PC-3 (cell line): Measurements from ENCODE around the gene PTGDS. TPM values are rescaled to one million over a fixed set of nuclear protein-coding genes. Genes with fewer than 3 reads are reported as not detected.

ENCODE experiments used
- ATAC-seq: fragments of 200-7000 bp; cut with Tn5 transposase; 2 replicates; pipeline ENCODE4 v1.9.1; 2020; ENCODE audit warnings: mild to moderate bottlenecking, moderate library complexity
- BruUV-seq: library from RNA; stranded (reverse); fragments of 400-500 nt; replicated peaks from 2 replicates; lab custom pipeline; 2021; lab: Mats Ljungman, UMichigan
- CTCF ChIA-PET: fragments of 300-600 bp; sonication (Branson Sonifier 250); formaldehyde crosslinking; loops from one replicate; lab custom pipeline; 2022; ENCODE audit warnings: antibody characterized with exemption; lab: Charles Lee
- POLR2A ChIA-PET: fragments of 300-600 bp; sonication (Branson Sonifier 250); formaldehyde crosslinking; loops from one replicate; lab custom pipeline; 2022; ENCODE audit warnings: antibody characterized with exemption; ENCODE audit not compliant: unreplicated experiment; lab: Charles Lee
- DNase-seq: peaks from one replicate; pipeline ENCODE4 v3.0.0-alpha.2; 2015
- H2AFZ ChIP-seq: fragments of 300-600 bp; sonication (generic); 2 replicates; pipeline ENCODE4 v1.6.0; 2016; ENCODE audit warnings: antibody characterized with exemption, low read length
- H3F3A ChIP-seq: fragments of 300-600 bp; sonication (generic); one replicate; pipeline ENCODE4 v1.6.0; 2017; ENCODE audit warnings: antibody characterized with exemption, low read length, control low read depth, mild to moderate bottlenecking; ENCODE audit not compliant: unreplicated experiment
- H3K27ac ChIP-seq: fragments of 300-600 bp; sonication (generic); 2 replicates; pipeline ENCODE4 v1.5.1; 2016; ENCODE audit warnings: mild to moderate bottlenecking, low read length
- H3K27me3 ChIP-seq: fragments of 300-600 bp; sonication (generic); 2 replicates; pipeline ENCODE4 v1.6.1; 2016; ENCODE audit warnings: low read length, mixed read lengths
- H3K36me3 ChIP-seq: fragments of 300-600 bp; sonication (generic); 2 replicates; pipeline ENCODE4 v1.6.1; 2016; ENCODE audit warnings: low read depth, mixed run types, low read length, mixed read lengths
- H3K4me1 ChIP-seq: fragments of 300-600 bp; sonication (generic); 2 replicates; pipeline ENCODE4 v1.5.1; 2016; ENCODE audit warnings: low read length; ENCODE audit not compliant: insufficient read depth
- H3K4me2 ChIP-seq: fragments of 300-600 bp; sonication (generic); 2 replicates; pipeline ENCODE4 v1.6.0; 2016; ENCODE audit warnings: low read length
- H3K4me3 ChIP-seq: fragments of 300-600 bp; sonication (generic); 2 replicates; pipeline ENCODE4 v1.5.1; 2016; ENCODE audit warnings: mild to moderate bottlenecking, low read length, mixed read lengths
- H3K79me2 ChIP-seq: fragments of 300-600 bp; sonication (generic); 2 replicates; pipeline ENCODE4 v1.6.1; 2017; ENCODE audit warnings: low read length, mixed read lengths
- H3K9ac ChIP-seq: fragments of 300-600 bp; sonication (generic); 2 replicates; pipeline ENCODE4 v1.6.0; 2016; ENCODE audit warnings: mild to moderate bottlenecking, low read length
- H3K9me2 ChIP-seq: fragments of 300-600 bp; sonication (generic); replicated peaks from 2 replicates; pipeline ENCODE4 v1.6.1; 2016; ENCODE audit warnings: mixed run types, low read length, mixed read lengths
- H3K9me3 ChIP-seq: fragments of 300-600 bp; sonication (generic); 2 replicates; pipeline ENCODE4 v1.6.1; 2016; ENCODE audit warnings: low read length, mixed read lengths
- H4K20me1 ChIP-seq: fragments of 300-600 bp; sonication (generic); 2 replicates; pipeline ENCODE4 v1.6.1; 2016; ENCODE audit warnings: low read length, mixed read lengths
- EZH2 ChIP-seq: fragments of 300-600 bp; sonication (generic); IDR thresholded peaks from one replicate; pipeline ENCODE4 v1.6.1; 2017; ENCODE audit warnings: antibody characterized with exemption, mild to moderate bottlenecking, low read length; ENCODE audit not compliant: unreplicated experiment
- EZH2phosphoT487 ChIP-seq: fragments of 300-600 bp; sonication (generic); IDR thresholded peaks from 2 replicates; pipeline ENCODE4 v1.6.1; 2018; ENCODE audit warnings: mild to moderate bottlenecking, antibody characterized with exemption, low read length, borderline replicate concordance
- intact Hi-C: fragments of 100-400 bp; cut with micrococcal nuclease; formaldehyde crosslinking; loops from 2 replicates; pipeline ENCODE4 v1.9.0; 2023
- total RNA-seq: library from RNA; depleted of rRNA; stranded (reverse); fragments of >200 nt; gene quantifications from 2 replicates; pipeline ENCODE4 v1.2.3, GENCODE V29; 2014
- TF ChIP-seq, protein P1 (sequence below): fragments of 300-600 bp; sonication (generic); conservative IDR thresholded peaks from 2 replicates; pipeline ENCODE4 v1.5.1; 2017; ENCODE audit warnings: antibody characterized with exemption, low read depth, mild to moderate bottlenecking, low read length

The PTGDS gene
- total RNA-seq, 1 experiment from 2014 or later: not detected

DNA sequence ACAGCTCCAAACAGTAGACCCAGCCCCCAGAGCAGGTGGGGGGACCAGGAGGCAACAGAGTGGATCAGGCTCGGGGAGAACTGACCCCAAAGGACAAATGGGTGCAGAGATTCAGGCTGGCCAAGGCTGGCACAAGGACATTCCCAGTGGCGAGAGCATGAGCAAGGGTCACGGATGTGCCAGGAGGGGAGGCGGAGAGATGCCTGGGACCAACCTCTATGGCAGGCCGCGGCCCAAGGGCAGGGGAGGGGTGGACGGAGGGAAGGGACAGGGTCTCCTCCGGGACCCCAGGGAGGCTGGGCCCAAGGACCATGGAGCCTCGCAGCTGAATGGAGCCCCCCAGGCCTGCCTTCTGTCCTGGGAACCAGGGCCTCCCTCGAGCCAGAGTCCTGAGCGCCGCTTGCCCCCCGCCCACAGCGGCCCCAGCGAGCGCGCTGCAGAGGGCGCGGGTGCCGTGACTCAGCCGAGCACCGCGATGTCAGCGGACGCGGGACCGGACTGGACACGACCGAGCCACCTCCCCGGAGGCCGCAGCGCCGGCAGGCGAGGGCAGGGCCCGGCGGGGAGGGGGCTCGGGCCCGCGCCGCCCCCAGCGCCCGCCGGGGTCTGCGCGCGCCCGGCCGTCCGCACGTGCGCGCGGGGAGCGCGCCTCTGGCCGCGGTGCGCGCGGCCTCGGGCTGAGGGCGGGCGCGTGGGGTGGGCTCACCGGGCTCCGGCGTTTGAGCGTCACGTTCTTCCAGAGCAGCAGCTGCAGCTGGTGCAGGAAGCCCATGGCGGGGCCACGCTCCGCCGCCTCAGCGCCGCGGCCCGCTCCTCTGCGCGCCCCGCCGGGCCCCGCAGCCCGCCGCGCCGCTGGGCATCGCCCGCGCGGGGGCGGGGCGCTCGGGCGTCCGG lies 50.3 kb downstream of the PTGDS start, which contains the start of gene ABCA2:
TSS of gene ABCA2 (minus strand) at position 869 of the 894 bp plus-strand sequence. CDS start at position 772, 97 bp downstream.
- peaks cover 13% of the 10 kb centered on the region; the same call in 1 of the 2 replicates for H3K4me1 ChIP-seq
- no peaks in the 10 kb centered on the region for H3F3A ChIP-seq
- TF ChIP-seq EZH2: no peak
- TF ChIP-seq EZH2phosphoT487: no peak
- TF ChIP-seq, protein P1, sequence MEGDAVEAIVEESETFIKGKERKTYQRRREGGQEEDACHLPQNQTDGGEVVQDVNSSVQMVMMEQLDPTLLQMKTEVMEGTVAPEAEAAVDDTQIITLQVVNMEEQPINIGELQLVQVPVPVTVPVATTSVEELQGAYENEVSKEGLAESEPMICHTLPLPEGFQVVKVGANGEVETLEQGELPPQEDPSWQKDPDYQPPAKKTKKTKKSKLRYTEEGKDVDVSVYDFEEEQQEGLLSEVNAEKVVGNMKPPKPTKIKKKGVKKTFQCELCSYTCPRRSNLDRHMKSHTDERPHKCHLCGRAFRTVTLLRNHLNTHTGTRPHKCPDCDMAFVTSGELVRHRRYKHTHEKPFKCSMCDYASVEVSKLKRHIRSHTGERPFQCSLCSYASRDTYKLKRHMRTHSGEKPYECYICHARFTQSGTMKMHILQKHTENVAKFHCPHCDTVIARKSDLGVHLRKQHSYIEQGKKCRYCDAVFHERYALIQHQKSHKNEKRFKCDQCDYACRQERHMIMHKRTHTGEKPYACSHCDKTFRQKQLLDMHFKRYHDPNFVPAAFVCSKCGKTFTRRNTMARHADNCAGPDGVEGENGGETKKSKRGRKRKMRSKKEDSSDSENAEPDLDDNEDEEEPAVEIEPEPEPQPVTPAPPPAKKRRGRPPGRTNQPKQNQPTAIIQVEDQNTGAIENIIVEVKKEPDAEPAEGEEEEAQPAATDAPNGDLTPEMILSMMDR: no peak
- intact Hi-C loops: loop anchor here (5.0 kb wide), 1 partner anchor 125 kb away; no protein-coding TSS in a partner anchor
- no TSS peak for BruUV-seq
- peaks cover 12% of the 10 kb centered on the region; the same call in 1 of the 2 replicates for H3K79me2 ChIP-seq
- H3K9ac ChIP-seq: 0 out of 2 replicates have a peak within 1 kb of the TSS, but pooled peaks have one; percentile 25
- H3K27me3 ChIP-seq: no peaks in the 10 kb centered on the region
- no peak within 1 kb of the TSS for H3K27ac ChIP-seq
- ATAC-seq: peak; percentile 27
- ChIA-PET CTCF (no interaction called here), POLR2A (no interaction called here)
- H3K4me2 ChIP-seq: peak within 1 kb of the TSS; percentile 97
- H4K20me1 ChIP-seq: no peaks in the 10 kb centered on the region
- peak within 1 kb of the TSS; percentile 95 for H2AFZ ChIP-seq
- no peaks in the 10 kb centered on the region for H3K9me2 ChIP-seq
- H3K36me3 ChIP-seq: no peaks in the 10 kb centered on the region
- peak; percentile 23 for DNase-seq
- peak within 1 kb of the TSS; percentile 68 for H3K4me3 ChIP-seq
- no peaks in the 10 kb centered on the region for H3K9me3 ChIP-seq

DNA sequence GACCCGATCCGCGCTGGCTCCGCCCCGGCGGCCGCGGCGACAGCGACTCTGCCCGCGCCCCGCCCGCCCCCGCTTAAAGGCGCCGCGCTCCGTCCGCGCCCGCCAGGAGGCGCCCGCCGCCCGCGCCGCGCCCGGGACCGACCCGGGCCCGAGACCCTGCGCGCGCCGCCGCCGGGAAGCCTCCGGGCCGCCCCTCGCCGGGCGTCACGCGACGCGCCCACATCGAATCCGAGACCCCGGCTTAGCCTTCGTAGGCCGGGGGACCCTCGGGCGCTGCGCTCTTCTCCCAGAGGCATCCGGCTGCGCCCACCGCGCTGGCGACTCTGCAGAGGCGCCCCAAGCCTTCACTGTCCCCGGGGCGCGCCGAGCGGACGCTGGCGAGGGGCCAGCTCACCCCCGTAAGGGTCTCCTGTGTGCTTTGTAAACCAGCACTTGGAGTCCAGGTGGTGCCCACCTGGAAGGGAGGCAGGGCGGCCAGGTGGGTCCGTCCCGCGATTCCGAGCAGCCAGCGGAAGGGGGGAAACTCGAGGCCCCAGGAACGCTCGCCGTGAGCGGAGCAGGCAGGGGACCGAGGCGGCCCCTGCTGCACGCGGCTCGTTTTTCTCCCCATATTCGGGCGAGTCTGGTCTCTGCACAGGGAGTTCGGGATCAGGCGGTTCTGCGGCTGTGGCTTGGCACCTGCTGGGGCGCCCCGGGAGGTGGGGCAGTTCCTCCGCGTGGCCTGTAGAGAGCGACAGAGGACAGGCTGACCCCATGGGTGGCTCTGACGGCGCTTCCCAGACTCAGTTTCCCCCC lies 51.2 kb downstream of the PTGDS start:
- DNase-seq: peak; percentile 61

More for the DNA sequence above, 51.2 kb downstream of the PTGDS start:
- POLR2A ChIA-PET: interaction anchor here (0.5 kb wide), 1 partner anchor 238 kb away, joined by 4 read pairs; the partner anchor contains the start of gene TMEM141
- Histone ChIP-seq H3K9me3 (no peaks in the 10 kb centered on the region), H3K27me3 (no peaks in the 10 kb centered on the region), H3K4me2 (peak overlapping the region; percentile 97), H3K36me3 (no peaks in the 10 kb centered on the region), H3F3A (no peaks in the 10 kb centered on the region), H3K9ac (0 out of 2 replicates have a peak overlapping the region, but pooled peaks have one; percentile 25), H3K4me3 (peak overlapping the region; percentile 68), H3K79me2 (peaks cover 12% of the 10 kb centered on the region; the same call in 1 of the 2 replicates), H4K20me1 (no peaks in the 10 kb centered on the region), H3K27ac (no peak overlapping the region), H3K9me2 (no peaks in the 10 kb centered on the region), H3K4me1 (peaks cover 13% of the 10 kb centered on the region; the same call in 1 of the 2 replicates), H2AFZ (peak overlapping the region; percentile 95)
- TF ChIP-seq EZH2phosphoT487: no peak
- TF ChIP-seq, protein P1: no peak; the same call in 1 of the 2 replicates
- no peak for TF ChIP-seq EZH2
- intact Hi-C loops: loop anchor here (5.0 kb wide), 1 partner anchor 126 kb away; no protein-coding TSS in a partner anchor
- CTCF ChIA-PET: interaction anchor here (0.6 to 1.3 kb wide), 5 partner anchors 18 to 267 kb away, joined by 3 to 6 read pairs (median 4); partner anchors contain the start of genes NPDC1 and PAXX
- BruUV-seq: no TSS peak
- ATAC-seq: peak; percentile 67
